Measurements from ENCODE around the gene MTHFD1L. TPM values are rescaled to one million over a fixed set of nuclear protein-coding genes. Genes with fewer than 3 reads are reported as not detected.
"Not testable (repeated sequence)": the region's sequence is repeated elsewhere in the genome, so short reads cannot be mapped to it uniquely, and the experiment has no call there.

MTHFD1L gene
- total RNA-seq (ENCODE audit: unreplicated experiment): 66.0 TPM
- long read RNA-seq, partial matches to known transcripts: 5 of 16 reads
- long read RNA-seq, other reads (novel, unspliced or antisense): 7 of 16 reads

- Mint-ChIP-seq H3K36me3 (ENCODE audit: low read depth, unreplicated experiment) (peaks cover 24% of the 10 kb centered on the region), H3K4me1 (ENCODE audit: unreplicated experiment) (peaks cover 28% of the 10 kb centered on the region), H3K27ac (ENCODE audit: unreplicated experiment) (peak within 1 kb of the TSS; percentile 89), H3K4me3 (ENCODE audit: unreplicated experiment) (peak within 1 kb of the TSS; percentile 89), H3K9me3 (ENCODE audit: unreplicated experiment) (no peaks in the 10 kb centered on the region), H3K27me3 (ENCODE audit: unreplicated experiment) (peaks cover 17% of the 10 kb centered on the region)
- TF ChIP-seq, protein P1, sequence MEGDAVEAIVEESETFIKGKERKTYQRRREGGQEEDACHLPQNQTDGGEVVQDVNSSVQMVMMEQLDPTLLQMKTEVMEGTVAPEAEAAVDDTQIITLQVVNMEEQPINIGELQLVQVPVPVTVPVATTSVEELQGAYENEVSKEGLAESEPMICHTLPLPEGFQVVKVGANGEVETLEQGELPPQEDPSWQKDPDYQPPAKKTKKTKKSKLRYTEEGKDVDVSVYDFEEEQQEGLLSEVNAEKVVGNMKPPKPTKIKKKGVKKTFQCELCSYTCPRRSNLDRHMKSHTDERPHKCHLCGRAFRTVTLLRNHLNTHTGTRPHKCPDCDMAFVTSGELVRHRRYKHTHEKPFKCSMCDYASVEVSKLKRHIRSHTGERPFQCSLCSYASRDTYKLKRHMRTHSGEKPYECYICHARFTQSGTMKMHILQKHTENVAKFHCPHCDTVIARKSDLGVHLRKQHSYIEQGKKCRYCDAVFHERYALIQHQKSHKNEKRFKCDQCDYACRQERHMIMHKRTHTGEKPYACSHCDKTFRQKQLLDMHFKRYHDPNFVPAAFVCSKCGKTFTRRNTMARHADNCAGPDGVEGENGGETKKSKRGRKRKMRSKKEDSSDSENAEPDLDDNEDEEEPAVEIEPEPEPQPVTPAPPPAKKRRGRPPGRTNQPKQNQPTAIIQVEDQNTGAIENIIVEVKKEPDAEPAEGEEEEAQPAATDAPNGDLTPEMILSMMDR (IDR thresholded peaks at IDR 0.05; ENCODE audit: unreplicated experiment): peak; percentile 59
- peak; percentile 88 for DNase-seq (ENCODE audit: low spot score)
Measured at GRCh38 chr6:150865406-150866146, at the start of gene MTHFD1L. Gene MTHFD1L, plus strand, starts transcription at chr6:150865702. Its CDS starts 121 bp downstream, at chr6:150865823.

DNA sequence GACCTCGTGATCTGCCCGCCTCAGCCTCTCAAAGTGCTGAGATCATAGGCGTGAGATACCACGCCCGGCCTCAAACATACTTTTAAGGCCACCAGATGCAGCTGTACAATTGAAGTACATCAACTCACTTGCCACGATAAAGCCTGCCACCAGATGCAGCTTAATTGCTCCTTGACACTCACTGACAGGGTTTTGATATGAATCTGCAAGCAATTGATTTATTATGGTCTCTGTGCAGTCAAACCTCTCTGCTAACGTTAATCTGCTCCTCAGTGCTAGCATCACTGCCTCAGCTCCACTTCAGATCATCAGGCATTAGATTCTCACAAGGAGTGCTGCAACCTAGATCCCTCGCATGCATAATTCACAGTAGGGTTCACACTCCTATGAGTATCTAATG, 48.9 kb upstream of the MTHFD1L start:
- Mint-ChIP-seq H3K4me1 (ENCODE audit: unreplicated experiment) (peaks cover 24% of the 10 kb centered on the region), H3K36me3 (ENCODE audit: low read depth, unreplicated experiment) (peaks cover 67% of the 10 kb centered on the region), H3K4me3 (ENCODE audit: unreplicated experiment) (peak overlapping the region; percentile 60), H3K27ac (ENCODE audit: unreplicated experiment) (peak overlapping the region; percentile 97), H3K27me3 (ENCODE audit: unreplicated experiment) (peaks cover 16% of the 10 kb centered on the region)
- DNase-seq (ENCODE audit: low spot score); H3K9me3 Mint-ChIP-seq (ENCODE audit: unreplicated experiment): not testable (repeated sequence)

- H3K9me3 Mint-ChIP-seq (ENCODE audit: unreplicated experiment): no peaks in the 10 kb centered on the region
- H3K4me1 Mint-ChIP-seq (ENCODE audit: unreplicated experiment): no peaks in the 10 kb centered on the region
- DNase-seq (ENCODE audit: low spot score): no peak
- peak overlapping the region; percentile 1 for H3K4me3 Mint-ChIP-seq (ENCODE audit: unreplicated experiment)
- TF ChIP-seq, protein P1 (IDR thresholded peaks at IDR 0.05; ENCODE audit: unreplicated experiment): no peak
- H3K27me3 Mint-ChIP-seq (ENCODE audit: unreplicated experiment): no peaks in the 10 kb centered on the region
- peaks cover 54% of the 10 kb centered on the region for H3K36me3 Mint-ChIP-seq (ENCODE audit: low read depth, unreplicated experiment)
- H3K27ac Mint-ChIP-seq (ENCODE audit: unreplicated experiment): no peak overlapping the region
Measured at GRCh38 chr6:150822932-150823331, 42.6 kb upstream of the MTHFD1L start.

- H3K27ac Mint-ChIP-seq (ENCODE audit: unreplicated experiment): no peak overlapping the region
- H3K36me3 Mint-ChIP-seq (ENCODE audit: low read depth, unreplicated experiment): peaks cover 46% of the 10 kb centered on the region
- no peak for DNase-seq (ENCODE audit: low spot score)
- peaks cover 3% of the 10 kb centered on the region for H3K27me3 Mint-ChIP-seq (ENCODE audit: unreplicated experiment)
- TF ChIP-seq, protein P1 (IDR thresholded peaks at IDR 0.05; ENCODE audit: unreplicated experiment): no peak
- H3K4me1 Mint-ChIP-seq (ENCODE audit: unreplicated experiment): no peaks in the 10 kb centered on the region
- no peaks in the 10 kb centered on the region for H3K9me3 Mint-ChIP-seq (ENCODE audit: unreplicated experiment)
- no peak overlapping the region for H3K4me3 Mint-ChIP-seq (ENCODE audit: unreplicated experiment)
Measured at GRCh38 chr6:150826788-150827187, 38.7 kb upstream of the MTHFD1L start.

DNA sequence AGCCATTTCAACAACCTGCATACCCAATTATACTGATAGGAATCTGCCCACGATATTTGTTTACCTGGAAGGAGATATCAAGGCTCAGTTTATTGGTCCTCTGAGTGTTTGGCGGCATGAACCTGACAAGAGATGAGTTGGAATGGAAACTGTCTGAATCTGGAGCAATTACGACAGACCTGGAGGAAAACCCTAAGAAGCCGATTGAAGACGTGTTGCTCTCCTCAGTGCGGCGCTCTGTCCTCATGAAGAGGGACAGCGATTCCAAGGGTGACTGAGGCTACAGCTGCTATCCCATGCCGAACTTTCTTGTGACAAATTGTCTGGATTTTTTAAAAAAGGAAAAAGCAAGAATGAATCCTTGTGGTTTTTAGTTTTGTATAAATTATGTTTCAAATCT, 37.4 kb upstream of the MTHFD1L start:
- peaks cover 45% of the 10 kb centered on the region for H3K36me3 Mint-ChIP-seq (ENCODE audit: low read depth, unreplicated experiment)
- not testable (repeated sequence) for DNase-seq (ENCODE audit: low spot score); H3K4me1 Mint-ChIP-seq (ENCODE audit: unreplicated experiment); H3K27ac Mint-ChIP-seq (ENCODE audit: unreplicated experiment); H3K27me3 Mint-ChIP-seq (ENCODE audit: unreplicated experiment); H3K4me3 Mint-ChIP-seq (ENCODE audit: unreplicated experiment); H3K9me3 Mint-ChIP-seq (ENCODE audit: unreplicated experiment)
